ENCODE results near the gene BRICD5.

- TF ChIP-seq CTCF (conservative IDR thresholded peaks at IDR 0.05) (no peak), EZH2 (IDR thresholded peaks at IDR 0.05; ENCODE audit: low read depth) (no peak)
Measured at GRCh38 chr16:2237493-2238149, 27.0 kb upstream of the BRICD5 start.

All from PC-9 (cell line).